H1 (cell line): ENCODE measurements around the gene SEC16A. TPM values are rescaled to one million over a fixed set of nuclear protein-coding genes. Genes with fewer than 3 reads are reported as not detected.
A peak's percentile ranks its signal among the peaks of the same experiment; 100 is the strongest.

Experiments
- CTCF ChIA-PET: fragments of 300-600 bp; sonication (Branson Sonifier 250); formaldehyde crosslinking; loops from one replicate; lab custom pipeline; 2021; ENCODE audit not compliant: partially characterized antibody; lab: Charles Lee
- POLR2A ChIA-PET: fragments of 300-600 bp; sonication (Branson Sonifier 250); formaldehyde crosslinking; loops from one replicate; lab custom pipeline; 2021; ENCODE audit warnings: inconsistent platforms; ENCODE audit not compliant: partially characterized antibody; lab: Charles Lee
- DNase-seq, 2 experiments: peaks; one replicate each; pipeline versions ENCODE4 v3.0.0 to v3.0.0-alpha.2; 2010 to 2022; ENCODE audit warnings: low spot score in 2 of 2, low read depth in 1 of 2, mixed read lengths in 1 of 2
- FAIRE-seq: peaks from 2 replicates; lab custom pipeline; 2011; peaks lifted over from hg19 to GRCh38; lab: Jason Lieb, UNC
- H2AFZ ChIP-seq: 2 replicates; pipeline ENCODE4 v1.8.1; 2012; ENCODE audit warnings: low read length, inconsistent platforms
- H2AK5ac ChIP-seq: 2 replicates; pipeline ENCODE4 v1.6.1; 2013; ENCODE audit warnings: low read depth, low read length
- H2BK120ac ChIP-seq: replicated peaks from 2 replicates; pipeline ENCODE3; 2013; ENCODE audit warnings: low read depth, low read length, inconsistent platforms
- H2BK12ac ChIP-seq: 2 replicates; pipeline ENCODE4 v1.6.1; 2013; ENCODE audit warnings: low read depth, low read length
- H2BK15ac ChIP-seq: 2 replicates; pipeline ENCODE4 v1.6.1; 2013; ENCODE audit warnings: low read length
- H2BK20ac ChIP-seq: 2 replicates; pipeline ENCODE4 v1.6.1; 2013; ENCODE audit warnings: low read length
- H2BK5ac ChIP-seq: 2 replicates; pipeline ENCODE4 v1.6.1; 2013; ENCODE audit warnings: low read depth, low read length
- H3K14ac ChIP-seq: 2 replicates; pipeline ENCODE4 v1.6.1; 2013; ENCODE audit warnings: inconsistent platforms; ENCODE audit not compliant: insufficient read length
- H3K18ac ChIP-seq: 2 replicates; pipeline ENCODE4 v1.6.1; 2013; ENCODE audit warnings: low read length; ENCODE audit errors: extremely low read depth
- H3K23ac ChIP-seq: 2 replicates; pipeline ENCODE4 v1.6.1; 2013; ENCODE audit warnings: inconsistent platforms; ENCODE audit not compliant: insufficient read length
- H3K23me2 ChIP-seq: 2 replicates; pipeline ENCODE4 v1.6.1; 2013; ENCODE audit warnings: low read depth, low read length
- H3K27ac ChIP-seq: 2 replicates; pipeline ENCODE4 v1.6.1; 2011; ENCODE audit warnings: low read depth, low read length, inconsistent platforms
- H3K27me3 ChIP-seq, 4 experiments: replicated peaks in 1 of 4; 1 replicate in 1 of 4; 2 replicates in 3 of 4; pipeline versions ENCODE4 v1.6.1 to v1.8.1; 2011 to 2013; ENCODE audit warnings: low read length in 3 of 4, mild to moderate bottlenecking in 3 of 4, inconsistent platforms in 2 of 4, mixed read lengths in 2 of 4, moderate library complexity in 1 of 4; ENCODE audit not compliant: control insufficient read depth in 3 of 4, insufficient read depth in 3 of 4; ENCODE audit errors: extremely low read depth in 1 of 4
- H3K36me3 ChIP-seq, 4 experiments: 2 replicates each; pipeline versions ENCODE4 v1.6.1 to v1.8.1; 2011 to 2013; ENCODE audit warnings: mild to moderate bottlenecking in 4 of 4, low read length in 3 of 4, moderate library complexity in 2 of 4, control low read depth in 1 of 4, inconsistent platforms in 1 of 4; ENCODE audit not compliant: insufficient read depth in 4 of 4, control insufficient read depth in 2 of 4
- H3K4ac ChIP-seq: replicated peaks from 2 replicates; pipeline ENCODE3; 2013; ENCODE audit warnings: low read length, low read depth, mixed read lengths, inconsistent platforms; ENCODE audit not compliant: insufficient read length
- H3K4me1 ChIP-seq, 4 experiments: replicated peaks in 1 of 4; 1 replicate in 1 of 4; 2 replicates in 3 of 4; pipeline versions ENCODE4 v1.6.1 to v1.8.1; 2011 to 2013; ENCODE audit warnings: low read length in 3 of 4, inconsistent platforms in 2 of 4, mixed read lengths in 1 of 4; ENCODE audit not compliant: insufficient read depth in 4 of 4, control insufficient read depth in 3 of 4
- H3K4me2 ChIP-seq, 2 experiments: 2 replicates each; pipeline versions ENCODE4 v1.6.1 to v1.8.1; 2011 to 2013; ENCODE audit warnings: low read depth in 2 of 2, low read length in 2 of 2, control low read depth in 1 of 2, inconsistent platforms in 1 of 2, mild to moderate bottlenecking in 1 of 2; ENCODE audit not compliant: insufficient read depth in 1 of 2
- H3K4me3 ChIP-seq, 4 experiments: fragments of 200-600, 300-600 bp in 1 of 4; sonication (generic), shearing (Covaris generic), sonication (Bioruptor Twin) in 1 of 4; 2 replicates each; pipeline versions ENCODE4 v1.5.1 to v1.8.1; 2011 to 2016; ENCODE audit warnings: low read length in 4 of 4, low read depth in 3 of 4, control low read depth in 2 of 4, inconsistent platforms in 2 of 4, mild to moderate bottlenecking in 2 of 4, mixed read lengths in 1 of 4, moderate library complexity in 1 of 4; ENCODE audit not compliant: insufficient read depth in 2 of 4; ENCODE audit errors: extremely low read depth in 1 of 4
- H3K56ac ChIP-seq: replicated peaks from 2 replicates; pipeline ENCODE3; 2013; ENCODE audit warnings: low read depth, mild to moderate bottlenecking, mixed read lengths, low read length, inconsistent platforms; ENCODE audit not compliant: insufficient read length
- H3K79me1 ChIP-seq: 2 replicates; pipeline ENCODE4 v1.6.1; 2013; ENCODE audit warnings: low read depth, low read length, control low read depth
- H3K79me2 ChIP-seq, 2 experiments: 2 replicates each; pipeline versions ENCODE4 v1.6.1 to v1.8.1; 2012 to 2013; ENCODE audit warnings: low read length in 2 of 2, mild to moderate bottlenecking in 2 of 2, inconsistent platforms in 1 of 2; ENCODE audit not compliant: insufficient read depth in 2 of 2, control insufficient read depth in 1 of 2
- H3K9ac ChIP-seq, 4 experiments: replicated peaks in 1 of 4; 1 replicate in 1 of 4; 2 replicates in 3 of 4; pipeline versions ENCODE4 v1.6.1 to v1.8.1; 2011 to 2013; ENCODE audit warnings: low read depth in 3 of 4, low read length in 3 of 4, control low read depth in 2 of 4, mild to moderate bottlenecking in 2 of 4, moderate library complexity in 2 of 4, inconsistent platforms in 1 of 4; ENCODE audit errors: extremely low read depth in 1 of 4
- H3K9me3 ChIP-seq, 2 experiments: 2 replicates each; pipeline versions ENCODE4 v1.6.1 to v1.8.1; 2012 to 2013; ENCODE audit warnings: mild to moderate bottlenecking in 2 of 2, moderate library complexity in 2 of 2, control low read depth in 1 of 2, inconsistent platforms in 1 of 2, low read depth in 1 of 2, low read length in 1 of 2, mixed read lengths in 1 of 2; ENCODE audit not compliant: insufficient read depth in 2 of 2
- H4K20me1 ChIP-seq, 2 experiments: replicated peaks in 1 of 2; 2 replicates each; pipeline versions ENCODE3 to v1.8.1; 2011 to 2013; ENCODE audit warnings: inconsistent platforms in 2 of 2, low read length in 2 of 2, mild to moderate bottlenecking in 1 of 2; ENCODE audit not compliant: insufficient read depth in 2 of 2, control insufficient read depth in 1 of 2
- H4K5ac ChIP-seq: 2 replicates; pipeline ENCODE4 v1.6.1; 2013; ENCODE audit warnings: low read length, low read depth, mixed read lengths, inconsistent platforms; ENCODE audit not compliant: insufficient read length
- H4K8ac ChIP-seq: 2 replicates; pipeline ENCODE4 v1.8.0; 2013; ENCODE audit warnings: mild to moderate bottlenecking, moderate library complexity, low read length, inconsistent platforms; ENCODE audit not compliant: insufficient read depth; ENCODE audit errors: extremely low read depth
- H4K91ac ChIP-seq: replicated peaks from 2 replicates; pipeline ENCODE3; 2013; ENCODE audit warnings: low read length, mixed read lengths, inconsistent platforms; ENCODE audit not compliant: insufficient read length
- GABPA ChIP-seq: IDR thresholded peaks from 2 replicates; pipeline ENCODE4 v1.6.1; 2011; ENCODE audit warnings: mild to moderate bottlenecking, low read length, moderate library complexity, borderline replicate concordance; ENCODE audit not compliant: insufficient read depth
- SP2 ChIP-seq: IDR thresholded peaks from 2 replicates; pipeline ENCODE4 v1.6.1; 2012; ENCODE audit warnings: mild to moderate bottlenecking, low read length, inconsistent platforms
- WGBS, 2 experiments: shearing (Covaris generic) in 1 of 2; methylation state at CpG; one replicate each; pipeline versions ENCODE4 v1.1.6 to v1.1.7; 2013 to 2015; ENCODE audit warnings: low lambda C conversion rate in 2 of 2, mixed read lengths in 2 of 2, inconsistent platforms in 1 of 2, low coverage in 1 of 2, missing lambda C conversion rate in 1 of 2; ENCODE audit not compliant: insufficient replicate concordance in 2 of 2, insufficient coverage in 1 of 2, insufficient read length in 1 of 2; ENCODE audit errors: extremely low coverage in 1 of 2, missing lambda C conversion rate in 1 of 2; 5-methylcytosine and 5-hydroxymethylcytosine counted together
- polyA plus RNA-seq, 7 experiments: library from polyadenylated mRNA; depleted of rRNA in 3 of 7; stranded (reverse) in 5 of 7; unstranded in 2 of 7; fragments of >200 nt in 5 of 7; fragments of 200-250 nt in 2 of 7; gene quantifications; 1 replicate in 5 of 7; 2 replicates in 1 of 7; 4 replicates in 1 of 7; pipeline versions ENCODE4 v1.2.1 to v1.2.3, GENCODE V29; 2011 to 2013; ENCODE audit warnings: missing spikeins in 2 of 7, mixed read lengths in 2 of 7
- total RNA-seq: library from RNA; stranded (reverse); fragmentation: NEBNext Ultra II Directional; extraction: Animal tissue kit (Norgen Biotek cat#: 25700); gene quantifications from 2 replicates; pipeline ENCODE4 v1.2.1, GENCODE V29; 2021

SEC16A gene
- total and polyA plus RNA-seq, 2 of the 8 experiments (the other 6 are each of a cell fraction or from before 2014, with no cell fraction given), result 21.6 to 49.0 TPM

DNA sequence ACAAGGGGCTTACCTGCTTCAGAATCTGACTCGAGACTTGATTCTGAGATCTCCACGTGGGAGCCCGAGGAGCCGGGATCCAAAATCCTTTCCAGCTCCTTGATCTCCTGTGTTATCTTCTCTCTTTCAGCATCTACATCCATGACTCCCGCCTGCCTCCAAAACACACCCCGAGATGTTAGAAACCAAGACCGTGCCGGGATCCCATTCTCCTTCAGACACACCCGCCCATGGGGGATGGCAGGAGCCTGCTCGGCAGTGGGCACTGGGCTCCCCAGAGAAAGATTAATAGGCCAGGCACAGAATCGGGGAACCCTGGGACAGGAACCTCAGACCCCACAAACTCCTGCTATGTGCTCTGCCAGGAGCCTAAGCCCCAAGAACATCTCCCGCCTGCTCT lies 84.6 kb downstream of the SEC16A start:
- H2BK5ac ChIP-seq, result no peak overlapping the region
- ChIA-PET CTCF (interaction anchor here (1.0 to 1.6 kb wide), 4 partner anchors 9 to 86 kb away, joined by 3 to 4 read pairs (median 3); no protein-coding TSS in a partner anchor), POLR2A (interaction anchor here (1.0 to 14.6 kb wide), 5 partner anchors 11 to 34 kb away, joined by 3 to 139 read pairs (median 72); partner anchors contain the start of genes DNLZ, ENTR1 and PMPCA)
- FAIRE-seq, result no peak
- H3K27me3 ChIP-seq, result no peaks in the 10 kb centered on the region
- H3K4me2 ChIP-seq, result peak overlapping the region in 1 of 2 experiments; percentile 81; a peak in 2 of 4 replicates
- no peak overlapping the region for H4K8ac ChIP-seq
- peaks cover 6% of the 10 kb centered on the region; the same call in 1 of the 2 replicates for H3K23me2 ChIP-seq
- WGBS, 2 experiments, result 97% methylated on average over 12 of the region's 12 CpGs; no CpG with 5 or more reads in 1 of the 2 experiments
- no peak overlapping the region for H2AFZ ChIP-seq
- no peak overlapping the region for H2BK15ac ChIP-seq
- no peak overlapping the region for H2BK120ac ChIP-seq
- H3K27ac ChIP-seq, result no peak overlapping the region
- no peak overlapping the region for H2BK12ac ChIP-seq
- H3K79me2 ChIP-seq, result peaks cover 0 to 26% of the 10 kb centered on the region in 2 experiments; a peak in 2 of 4 replicates
- no peak overlapping the region for H3K18ac ChIP-seq
- peaks cover 31 to 53% (median 45%) of the 10 kb centered on the region in 4 experiments for H3K36me3 ChIP-seq
- DNase-seq, result no peak
- H4K5ac ChIP-seq, result no peak overlapping the region
- peak overlapping the region in 2 of 4 experiments; percentile 73 to 84; a peak in 1 of 8 replicates for H3K4me3 ChIP-seq
- no peak overlapping the region for H2BK20ac ChIP-seq
- no peak overlapping the region for H3K4ac ChIP-seq
- peaks cover 4 to 14% of the 10 kb centered on the region in 2 experiments for H4K20me1 ChIP-seq
- H3K4me1 ChIP-seq, result peaks cover 0 to 10% (median 7%) of the 10 kb centered on the region in 4 experiments; a peak in 5 of 7 replicates
- H4K91ac ChIP-seq, result no peak overlapping the region
- H3K56ac ChIP-seq, result no peak overlapping the region
- H2AK5ac ChIP-seq, result no peak overlapping the region
- H3K9ac ChIP-seq, result peak overlapping the region in 2 of 4 experiments; percentile 8 to 24; a peak in 2 of 7 replicates
- H3K14ac ChIP-seq, result no peak overlapping the region
- no peak overlapping the region for H3K23ac ChIP-seq
- H3K9me3 ChIP-seq, result no peaks in the 10 kb centered on the region
- H3K79me1 ChIP-seq, result peaks cover 10% of the 10 kb centered on the region; the same call in 1 of the 2 replicates
- TF ChIP-seq GABPA, result no peak
- no peak for TF ChIP-seq SP2
